IMR-90 (cell line): ENCODE data around the gene RENBP. TPM values are rescaled to one million over a fixed set of nuclear protein-coding genes. Genes with fewer than 3 reads are reported as not detected.

Experiments used
- ATAC-seq: fragments of 200-7000 bp; cut with Tn5 transposase; 2 replicates; pipeline ENCODE4 v1.9.1; 2020; ENCODE audit warnings: low read depth, mild to moderate bottlenecking, moderate library complexity
- BruUV-seq: library from RNA; stranded (reverse); fragments of 400-500 nt; replicated peaks from 2 replicates; lab custom pipeline; 2021; lab: Mats Ljungman, UMichigan
- CTCF ChIA-PET: fragments of 300-600 bp; formaldehyde crosslinking; extraction: SDS; loops from one replicate; lab custom pipeline; 2021; ENCODE audit warnings: antibody characterized with exemption; lab: Yijun Ruan, JAX
- POLR2A ChIA-PET: fragments of 300-600 bp; sonication (Branson Sonifier 250); formaldehyde crosslinking; loops from one replicate; lab custom pipeline; 2022; ENCODE audit warnings: antibody characterized with exemption; ENCODE audit not compliant: unreplicated experiment; lab: Charles Lee
- DNase-seq: peaks from one replicate; pipeline ENCODE4 v3.0.0; 2013
- H2AFZ ChIP-seq: replicated peaks from 2 replicates; pipeline ENCODE3; 2013; ENCODE audit warnings: low read length, mild to moderate bottlenecking; ENCODE audit not compliant: poor library complexity
- H2AK5ac ChIP-seq: 2 replicates; pipeline ENCODE4 v1.6.1; 2013; ENCODE audit warnings: low read depth, low read length, inconsistent platforms
- H2AK9ac ChIP-seq: replicated peaks from 2 replicates; pipeline ENCODE3; 2013; ENCODE audit warnings: mild to moderate bottlenecking, low read depth, low read length, moderate library complexity; ENCODE audit not compliant: poor library complexity
- H2BK120ac ChIP-seq: 2 replicates; pipeline ENCODE4 v1.6.1; 2013; ENCODE audit warnings: low read depth, low read length, inconsistent platforms
- H2BK15ac ChIP-seq: 3 replicates; pipeline ENCODE4 v1.6.1; 2013; ENCODE audit warnings: low read depth, low read length, inconsistent platforms
- H2BK20ac ChIP-seq: 2 replicates; pipeline ENCODE4 v1.6.1; 2013; ENCODE audit warnings: low read depth, mild to moderate bottlenecking, inconsistent platforms, low read length, moderate library complexity
- H2BK5ac ChIP-seq: 2 replicates; pipeline ENCODE4 v1.6.1; 2013; ENCODE audit warnings: mild to moderate bottlenecking, low read depth, low read length, inconsistent platforms; ENCODE audit not compliant: poor library complexity, severe bottlenecking
- H3K14ac ChIP-seq: replicated peaks from 2 replicates; pipeline ENCODE4 v1.6.1; 2013; ENCODE audit warnings: low read depth, low read length, inconsistent platforms
- H3K18ac ChIP-seq: 2 replicates; pipeline ENCODE4 v1.6.1; 2013; ENCODE audit warnings: low read depth, low read length, control low read depth
- H3K23ac ChIP-seq: 2 replicates; pipeline ENCODE4 v1.6.1; 2013; ENCODE audit warnings: low read depth, low read length, inconsistent platforms
- H3K27ac ChIP-seq: 2 replicates; pipeline ENCODE4 v1.5.1; 2013; ENCODE audit warnings: mild to moderate bottlenecking, control low read depth, low read length; ENCODE audit not compliant: insufficient read depth
- H3K27me3 ChIP-seq: 2 replicates; pipeline ENCODE4 v1.6.1; 2013; ENCODE audit warnings: low read length; ENCODE audit not compliant: control insufficient read depth, insufficient read depth
- H3K36me3 ChIP-seq: 2 replicates; pipeline ENCODE4 v1.6.1; 2013; ENCODE audit warnings: low read length, mixed read lengths; ENCODE audit not compliant: control insufficient read depth, insufficient read depth
- H3K4ac ChIP-seq: 2 replicates; pipeline ENCODE4 v1.6.1; 2013; ENCODE audit warnings: low read depth, low read length, inconsistent platforms
- H3K4me1 ChIP-seq: 2 replicates; pipeline ENCODE4 v1.6.1; 2013; ENCODE audit warnings: low read length, mixed read lengths; ENCODE audit not compliant: control insufficient read depth, insufficient read depth
- H3K4me2 ChIP-seq: 2 replicates; pipeline ENCODE4 v1.6.1; 2013; ENCODE audit warnings: low read depth, mild to moderate bottlenecking, control low read depth, low read length, moderate library complexity
- H3K4me3 ChIP-seq: 2 replicates; pipeline ENCODE4 v1.5.1; 2013; ENCODE audit warnings: low read depth, mild to moderate bottlenecking, control low read depth, low read length, moderate library complexity; ENCODE audit not compliant: insufficient read depth
- H3K56ac ChIP-seq: 2 replicates; pipeline ENCODE4 v1.6.1; 2013; ENCODE audit warnings: low read length, inconsistent platforms; ENCODE audit not compliant: insufficient read depth; ENCODE audit errors: extremely low read depth
- H3K79me1 ChIP-seq, 2 experiments: 2 replicates each; pipeline ENCODE4 v1.6.1; 2013; ENCODE audit warnings: low read length in 2 of 2, inconsistent platforms in 1 of 2, low read depth in 1 of 2
- H3K9ac ChIP-seq: 2 replicates; pipeline ENCODE4 v1.6.1; 2013; ENCODE audit warnings: low read depth, low read length, control low read depth
- H3K9me1 ChIP-seq: 2 replicates; pipeline ENCODE4 v1.6.1; 2013; ENCODE audit warnings: low read length, inconsistent platforms; ENCODE audit not compliant: insufficient read depth
- H3K9me3 ChIP-seq: 2 replicates; pipeline ENCODE4 v1.6.1; 2013; ENCODE audit warnings: low read length; ENCODE audit not compliant: control insufficient read depth, insufficient read depth
- H4K20me1 ChIP-seq: 2 replicates; pipeline ENCODE4 v1.6.1; 2013; ENCODE audit warnings: low read length, inconsistent platforms; ENCODE audit not compliant: insufficient read depth
- H4K5ac ChIP-seq: 2 replicates; pipeline ENCODE4 v1.6.1; 2013; ENCODE audit warnings: mild to moderate bottlenecking, low read depth, low read length, control low read depth
- H4K8ac ChIP-seq, 2 experiments: 2 replicates each; pipeline ENCODE4 v1.6.1; 2013; ENCODE audit warnings: low read depth in 2 of 2, low read length in 2 of 2, control low read depth in 1 of 2, inconsistent platforms in 1 of 2
- H4K91ac ChIP-seq: 2 replicates; pipeline ENCODE4 v1.6.1; 2013; ENCODE audit warnings: low read depth, low read length, inconsistent platforms; ENCODE audit not compliant: insufficient read depth
- CHD1 ChIP-seq: IDR thresholded peaks from 2 replicates; pipeline ENCODE4 v1.6.1; 2012; ENCODE audit warnings: low read depth, low read length, improper control_type of control experiment
- ELK1 ChIP-seq: fragments of 150-350 bp; IDR thresholded peaks from 2 replicates; pipeline ENCODE4 v1.6.1; 2016; ENCODE audit warnings: low read depth, mild to moderate bottlenecking, low read length, moderate library complexity, borderline replicate concordance
- MAFK ChIP-seq: IDR thresholded peaks from 2 replicates; pipeline ENCODE4 v1.6.1; 2012; ENCODE audit warnings: low read depth, low read length, improper control_type of control experiment
- RAD21 ChIP-seq: IDR thresholded peaks from 2 replicates; pipeline ENCODE4 v1.6.1; 2012; ENCODE audit warnings: low read length, improper control_type of control experiment
- RCOR1 ChIP-seq: IDR thresholded peaks from 2 replicates; pipeline ENCODE4 v1.6.1; 2012; ENCODE audit warnings: mild to moderate bottlenecking, low read length, improper control_type of control experiment; ENCODE audit not compliant: insufficient replicate concordance
- SMC3 ChIP-seq: fragments of 150-350 bp; IDR thresholded peaks from 2 replicates; pipeline ENCODE4 v1.6.1; 2016; ENCODE audit warnings: low read depth, mild to moderate bottlenecking, antibody characterized with exemption, low read length, moderate library complexity
- USF2 ChIP-seq: fragments of 150-350 bp; IDR thresholded peaks from 2 replicates; pipeline ENCODE4 v1.6.1; 2017; ENCODE audit warnings: mild to moderate bottlenecking, antibody characterized with exemption, low read length, low read depth
- WGBS, 2 experiments: methylation state at CpG; one replicate each; pipeline versions ENCODE4 v1.1.5 to v1.1.7; 2013; ENCODE audit warnings: missing lambda C conversion rate in 2 of 2; ENCODE audit not compliant: insufficient read length in 1 of 2; ENCODE audit errors: extremely low coverage in 2 of 2; 5-methylcytosine and 5-hydroxymethylcytosine counted together
- dilution Hi-C: fragments of 300-500 bp; cut with HindIII; formaldehyde crosslinking; loops from one replicate; pipeline ENCODE4 v1.14.3; 2018; ENCODE audit warnings: low sequenced_read_pairs; ENCODE audit not compliant: unreplicated experiment
- in situ Hi-C: fragments of 300-500 bp; cut with MboI; formaldehyde crosslinking; loops from 3 replicates; pipeline ENCODE4 v1.14.3; 2019; ENCODE audit warnings: low sequenced_read_pairs, inconsistent platforms, mixed read lengths
- intact Hi-C: fragments of 100-400 bp; cut with micrococcal nuclease; formaldehyde crosslinking; loops from 2 replicates; pipeline ENCODE4 v1.10.0; 2022
- polyA plus RNA-seq, 3 experiments: library from polyadenylated mRNA; depleted of rRNA; stranded (reverse); fragments of >200 nt; gene quantifications; 2 replicates each; pipeline ENCODE4 v1.2.3, GENCODE V29; 2012; ENCODE audit warnings: low replicate concordance in 1 of 3
- total RNA-seq: library from RNA; depleted of rRNA; stranded (reverse); fragments of >200 nt; gene quantifications from 2 replicates; pipeline ENCODE4 v1.2.3, GENCODE V29; 2012

The RENBP gene
- total and polyA plus RNA-seq, 2 of the 4 experiments (the other 2 are of a cell fraction), result 0.15 to 0.18 TPM

- dilution Hi-C loops, result no loop called here
- no peak overlapping the region for H2BK20ac ChIP-seq
- H2AK9ac ChIP-seq, result no peak overlapping the region
- no peak for TF ChIP-seq CHD1
- no peak for TF ChIP-seq RCOR1
- no peak for TF ChIP-seq MAFK
- no peak for TF ChIP-seq SMC3
- TF ChIP-seq USF2, result no peak
- TF ChIP-seq ELK1, result no peak
- no peak for TF ChIP-seq RAD21
- no peak overlapping the region for H3K23ac ChIP-seq
- DNase-seq (no peak), ATAC-seq (no peak)
- in situ Hi-C loops, result no loop called here
- H3K4me2 ChIP-seq, result no peak overlapping the region
- H3K14ac ChIP-seq, result no peak overlapping the region
- no peak overlapping the region for H4K8ac ChIP-seq
- no peak overlapping the region for H2BK5ac ChIP-seq
- no peaks in the 10 kb centered on the region for H4K20me1 ChIP-seq
- BruUV-seq, result no TSS peak
- H3K4me1 ChIP-seq, result no peaks in the 10 kb centered on the region
- no peaks in the 10 kb centered on the region for H3K36me3 ChIP-seq
- no peak overlapping the region for H3K27ac ChIP-seq
- H3K9ac ChIP-seq, result no peak overlapping the region
- H3K9me1 ChIP-seq, result no peaks in the 10 kb centered on the region
- intact Hi-C loops, result no loop called here
- H2AFZ ChIP-seq, result no peak overlapping the region
- H2BK120ac ChIP-seq, result no peak overlapping the region
- no peak overlapping the region for H4K91ac ChIP-seq
- no peaks in the 10 kb centered on the region for H3K9me3 ChIP-seq
- no peak overlapping the region for H3K18ac ChIP-seq
- no CpG with 5 or more reads among the region's 10 CpGs for WGBS, 2 experiments
- no peak overlapping the region for H3K4me3 ChIP-seq
- no peak overlapping the region for H3K56ac ChIP-seq
- POLR2A ChIA-PET, result no interaction called here
- no peak overlapping the region for H2BK15ac ChIP-seq
- no peak overlapping the region for H4K5ac ChIP-seq
- H3K4ac ChIP-seq, result no peak overlapping the region
- no peaks in the 10 kb centered on the region for H3K79me1 ChIP-seq
- no peak overlapping the region for H2AK5ac ChIP-seq
- no peaks in the 10 kb centered on the region; the same call in 1 of the 2 replicates for H3K27me3 ChIP-seq
- CTCF ChIA-PET, result no interaction called here
These were observed 49.5 kb upstream of the RENBP start for GRCh38 chrX:153993978-153994377.
